HUES64 (cell line): ENCODE data around the gene TRPV6. TPM values are rescaled to one million over a fixed set of nuclear protein-coding genes. Genes with fewer than 3 reads are reported as not detected.

Experiments
- H3K27ac ChIP-seq: 2 replicates; pipeline ENCODE4 v1.7.0; 2013; ENCODE audit warnings: low read depth, low read length, inconsistent platforms
- H3K27me3 ChIP-seq: 2 replicates; pipeline ENCODE4 v1.6.1; 2013; ENCODE audit warnings: mild to moderate bottlenecking, low read length; ENCODE audit not compliant: insufficient read depth
- H3K36me3 ChIP-seq: 2 replicates; pipeline ENCODE4 v1.6.1; 2013; ENCODE audit warnings: mild to moderate bottlenecking, low read length; ENCODE audit not compliant: insufficient read depth
- H3K4me1 ChIP-seq: 2 replicates; pipeline ENCODE4 v1.6.1; 2013; ENCODE audit warnings: mild to moderate bottlenecking, low read length, moderate library complexity; ENCODE audit not compliant: insufficient read depth
- H3K4me3 ChIP-seq: 2 replicates; pipeline ENCODE4 v1.5.1; 2013; ENCODE audit warnings: mild to moderate bottlenecking, low read length, moderate library complexity
- H3K9ac ChIP-seq: 2 replicates; pipeline ENCODE4 v1.6.1; 2013; ENCODE audit warnings: mild to moderate bottlenecking, low read depth, low read length
- H3K9me3 ChIP-seq: 2 replicates; pipeline ENCODE4 v1.6.1; 2013; ENCODE audit warnings: low read depth, low read length; ENCODE audit not compliant: insufficient read depth
- WGBS: fragments of 150-250, 120-280 bp; methylation state at CpG from one replicate; pipeline ENCODE4 v1.1.7; 2013; ENCODE audit warnings: missing lambda C conversion rate; 5-methylcytosine and 5-hydroxymethylcytosine counted together
- polyA plus RNA-seq, 2 experiments: library from polyadenylated mRNA; stranded (reverse); fragments of 50-300 nt; gene quantifications; one replicate each; pipeline ENCODE4 v1.2.3, GENCODE V29; 2013

Gene TRPV6
- 0.25 TPM for polyA plus RNA-seq (2013, experiment 1 of 2)
- polyA plus RNA-seq (2013, experiment 2 of 2), result 0.25 TPM

GRCh38 chr7:142885311-142886230 lies at the start of gene TRPV6:
TRPV6 (minus strand) TSS chr7:142885745.
- H3K4me1 ChIP-seq, result 0 out of 2 replicates have a peak, but pooled peaks cover 4% of the 10 kb centered on the region
- no peaks in the 10 kb centered on the region for H3K36me3 ChIP-seq
- no peak within 1 kb of the TSS for H3K27ac ChIP-seq
- H3K27me3 ChIP-seq, result no peaks in the 10 kb centered on the region
- H3K4me3 ChIP-seq, result no peak within 1 kb of the TSS
- WGBS, result 61% methylated on average over 16 of the region's 16 CpGs
- no peak within 1 kb of the TSS for H3K9ac ChIP-seq
- no peaks in the 10 kb centered on the region for H3K9me3 ChIP-seq

DNA sequence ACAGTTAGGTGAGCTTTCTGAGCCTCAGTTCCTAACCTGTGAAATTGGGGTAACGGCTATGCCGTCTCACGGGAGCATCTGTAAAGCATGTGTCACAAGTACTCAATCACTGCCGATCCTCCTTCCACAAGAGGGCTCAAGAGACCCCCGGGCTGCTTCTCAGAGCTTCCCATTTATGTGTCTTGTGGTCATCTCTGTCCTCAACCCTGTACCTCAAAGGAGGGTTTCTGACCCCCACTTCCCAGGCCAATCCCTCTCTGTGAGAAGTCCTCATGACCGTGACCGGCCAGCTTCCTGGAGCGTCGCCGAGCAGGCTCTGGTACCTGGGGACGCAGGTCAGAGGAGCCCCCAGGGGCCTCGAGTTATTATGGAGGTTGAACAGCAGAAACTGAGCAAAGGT lies 48.5 kb upstream of the TRPV6 start:
- Histone ChIP-seq H3K36me3 (no peaks in the 10 kb centered on the region), H3K27me3 (no peaks in the 10 kb centered on the region), H3K9me3 (no peaks in the 10 kb centered on the region), H3K4me1 (no peaks in the 10 kb centered on the region), H3K27ac (no peak overlapping the region), H3K4me3 (no peak overlapping the region), H3K9ac (no peak overlapping the region)
- WGBS, result 93% methylated on average over 12 of the region's 12 CpGs

DNA sequence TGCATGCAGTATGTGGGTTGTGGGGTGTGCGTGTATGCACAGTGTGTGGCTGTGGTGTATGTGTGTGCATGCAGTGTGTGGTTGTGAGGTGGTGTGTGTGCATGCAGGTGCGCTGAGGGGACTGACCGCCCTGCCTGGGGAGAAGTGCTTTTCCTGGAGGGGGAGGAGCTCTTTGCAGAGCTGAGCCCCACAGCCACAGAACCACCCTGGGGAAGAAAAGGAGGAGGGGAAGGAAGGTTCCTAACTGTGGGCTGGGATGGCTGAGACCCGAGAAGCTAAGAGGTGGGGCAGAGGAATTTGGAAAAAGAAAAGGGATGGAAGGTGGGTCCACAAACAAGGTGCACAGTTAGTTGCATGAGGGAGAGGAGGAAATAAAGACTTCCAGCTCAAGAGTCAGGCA lies 48.1 kb upstream of the TRPV6 start, which contains the start of gene TRPV5:
Gene TRPV5 (minus strand): TSS at position 123 of the 400 bp plus-strand sequence. CDS start 287 bp downstream, outside the sequence.
- no peak within 1 kb of the TSS for H3K27ac ChIP-seq
- H3K9me3 ChIP-seq, result no peaks in the 10 kb centered on the region
- no peaks in the 10 kb centered on the region for H3K27me3 ChIP-seq
- no peaks in the 10 kb centered on the region for H3K36me3 ChIP-seq
- no peak within 1 kb of the TSS for H3K4me3 ChIP-seq
- no peaks in the 10 kb centered on the region for H3K4me1 ChIP-seq
- H3K9ac ChIP-seq, result no peak within 1 kb of the TSS
- WGBS, result 79% methylated on average over 4 of the region's 4 CpGs

DNA sequence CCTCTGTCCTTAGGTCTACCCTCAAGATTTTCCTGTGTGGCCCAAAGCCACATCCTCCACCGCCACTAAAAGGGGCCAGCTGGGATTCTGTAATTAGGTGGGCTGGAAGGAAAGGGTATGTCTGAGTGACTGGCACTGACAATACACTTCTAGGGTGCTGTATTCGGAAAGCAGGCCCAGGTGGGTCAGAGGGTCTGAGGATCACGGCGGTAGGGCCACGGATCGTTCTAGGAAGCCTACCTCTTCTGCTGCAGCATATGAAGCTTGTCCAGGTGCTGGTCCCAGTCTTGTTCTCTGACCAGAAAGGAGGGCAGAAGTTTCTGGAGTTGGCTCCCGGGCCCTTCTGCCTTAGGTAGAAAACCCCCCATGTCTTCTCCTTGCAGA lies 47.5 kb upstream of the TRPV6 start:
- Histone ChIP-seq H3K36me3 (no peaks in the 10 kb centered on the region), H3K9me3 (no peaks in the 10 kb centered on the region), H3K27ac (no peak overlapping the region), H3K4me3 (no peak overlapping the region), H3K27me3 (no peaks in the 10 kb centered on the region), H3K9ac (no peak overlapping the region), H3K4me1 (no peaks in the 10 kb centered on the region)
- 92% methylated on average over 7 of the region's 7 CpGs for WGBS

GRCh38 chr7:142932386-142933091 lies 47.0 kb upstream of the TRPV6 start:
- no peaks in the 10 kb centered on the region for H3K27me3 ChIP-seq
- H3K27ac ChIP-seq, result no peak overlapping the region
- 56% methylated on average over 5 of the region's 5 CpGs for WGBS
- no peaks in the 10 kb centered on the region for H3K4me1 ChIP-seq
- no peak overlapping the region for H3K4me3 ChIP-seq
- no peaks in the 10 kb centered on the region for H3K9me3 ChIP-seq
- H3K9ac ChIP-seq, result no peak overlapping the region
- no peaks in the 10 kb centered on the region for H3K36me3 ChIP-seq

- H3K27me3 ChIP-seq, result 0 out of 2 replicates have a peak, but pooled peaks cover 6% of the 10 kb centered on the region
- H3K4me1 ChIP-seq, result no peaks in the 10 kb centered on the region
- no peak overlapping the region for H3K9ac ChIP-seq
- no peaks in the 10 kb centered on the region for H3K9me3 ChIP-seq
- no peaks in the 10 kb centered on the region for H3K36me3 ChIP-seq
- no peak overlapping the region for H3K27ac ChIP-seq
- H3K4me3 ChIP-seq, result no peak overlapping the region
- 92% methylated on average over 11 of the region's 11 CpGs for WGBS
Observed at GRCh38 chr7:142930126-142930730, 44.7 kb upstream of the TRPV6 start.

GRCh38 chr7:142927949-142928348 lies 42.4 kb upstream of the TRPV6 start:
- H3K9me3 ChIP-seq, result no peaks in the 10 kb centered on the region
- 76% methylated on average over 8 of the region's 8 CpGs for WGBS
- 0 out of 2 replicates have a peak, but pooled peaks cover 6% of the 10 kb centered on the region for H3K27me3 ChIP-seq
- H3K27ac ChIP-seq, result no peak overlapping the region
- H3K9ac ChIP-seq, result no peak overlapping the region
- no peaks in the 10 kb centered on the region for H3K36me3 ChIP-seq
- H3K4me1 ChIP-seq, result no peaks in the 10 kb centered on the region
- H3K4me3 ChIP-seq, result no peak overlapping the region

DNA sequence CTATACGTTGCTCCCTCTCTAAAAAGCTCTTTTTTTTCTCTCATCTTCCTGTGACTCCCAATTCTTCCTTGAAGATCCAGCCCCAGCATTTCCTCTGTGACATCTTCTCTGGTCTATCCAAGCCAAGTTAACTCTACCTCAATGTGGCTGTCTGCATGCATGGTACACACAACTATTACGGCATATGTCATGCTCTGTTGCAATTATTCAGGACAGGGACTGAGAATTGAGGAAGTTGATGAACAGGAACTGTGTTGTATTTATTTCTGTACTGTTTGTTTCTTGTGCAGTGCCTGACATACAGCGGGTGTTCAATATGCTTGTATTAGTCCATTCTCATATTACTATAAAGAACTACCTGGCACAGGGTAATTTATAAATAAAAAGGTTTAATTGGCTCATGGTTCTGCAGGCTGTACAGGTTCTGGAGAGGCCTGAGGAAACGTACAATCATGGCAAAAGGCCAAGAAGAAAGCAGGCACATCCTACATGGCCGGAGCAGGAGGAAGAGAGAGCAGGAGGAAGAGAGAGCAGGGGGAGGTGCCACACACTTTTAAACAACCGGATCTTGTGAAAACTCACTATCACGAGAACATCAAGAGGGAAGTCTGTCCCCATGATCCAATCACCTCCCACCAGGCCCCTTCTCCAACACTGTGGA lies 41.7 kb upstream of the TRPV6 start:
- Histone ChIP-seq H3K36me3 (no peaks in the 10 kb centered on the region), H3K27me3 (0 out of 2 replicates have a peak, but pooled peaks cover 6% of the 10 kb centered on the region), H3K4me3 (no peak overlapping the region), H3K9me3 (no peaks in the 10 kb centered on the region), H3K27ac (no peak overlapping the region), H3K9ac (no peak overlapping the region), H3K4me1 (no peaks in the 10 kb centered on the region)
- WGBS, result 82% methylated on average over 6 of the region's 7 CpGs

- no peaks in the 10 kb centered on the region for H3K9me3 ChIP-seq
- WGBS, result 78% methylated on average over 12 of the region's 12 CpGs
- H3K4me1 ChIP-seq, result no peaks in the 10 kb centered on the region
- H3K36me3 ChIP-seq, result no peaks in the 10 kb centered on the region
- H3K27ac ChIP-seq, result no peak overlapping the region
- 0 out of 2 replicates have a peak, but pooled peaks cover 6% of the 10 kb centered on the region for H3K27me3 ChIP-seq
- H3K4me3 ChIP-seq, result no peak overlapping the region
- H3K9ac ChIP-seq, result no peak overlapping the region
Observed at GRCh38 chr7:142925413-142925812, 39.9 kb upstream of the TRPV6 start.

GRCh38 chr7:142923391-142923790 lies 37.8 kb upstream of the TRPV6 start:
- Histone ChIP-seq H3K27me3 (0 out of 2 replicates have a peak, but pooled peaks cover 6% of the 10 kb centered on the region), H3K9me3 (no peaks in the 10 kb centered on the region), H3K4me3 (no peak overlapping the region), H3K4me1 (no peaks in the 10 kb centered on the region), H3K27ac (no peak overlapping the region), H3K9ac (no peak overlapping the region), H3K36me3 (no peaks in the 10 kb centered on the region)
- 50% methylated on average over 2 of the region's 2 CpGs for WGBS
